ENCODE measurements around the gene PTCD1.
"Not testable (repeated sequence)": the region's sequence is repeated elsewhere in the genome, so short reads cannot be mapped to it uniquely, and the experiment has no call there.

PTCD1 gene

DNA sequence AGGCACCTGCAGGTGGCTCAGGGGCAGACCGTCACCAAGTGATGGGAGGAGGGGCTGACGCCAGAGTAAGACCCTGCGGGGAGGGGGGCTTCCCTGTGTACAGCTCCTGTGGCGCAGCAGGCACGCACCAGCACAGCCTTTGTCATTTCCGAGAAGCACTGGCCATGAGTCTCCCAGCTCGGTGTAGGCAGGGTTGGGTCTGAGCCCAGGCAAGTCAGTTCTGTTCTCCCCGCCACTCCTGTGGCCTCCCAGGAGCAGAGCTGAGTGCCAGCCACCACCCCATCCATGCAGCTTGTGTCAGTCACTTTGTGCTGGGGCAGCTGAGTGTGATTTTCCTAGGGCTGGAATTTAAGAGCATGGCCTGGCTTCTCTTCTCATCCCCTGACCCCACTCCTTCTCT lies 13.3 kb upstream of the PTCD1 start:
- no peak for DNase-seq

DNA sequence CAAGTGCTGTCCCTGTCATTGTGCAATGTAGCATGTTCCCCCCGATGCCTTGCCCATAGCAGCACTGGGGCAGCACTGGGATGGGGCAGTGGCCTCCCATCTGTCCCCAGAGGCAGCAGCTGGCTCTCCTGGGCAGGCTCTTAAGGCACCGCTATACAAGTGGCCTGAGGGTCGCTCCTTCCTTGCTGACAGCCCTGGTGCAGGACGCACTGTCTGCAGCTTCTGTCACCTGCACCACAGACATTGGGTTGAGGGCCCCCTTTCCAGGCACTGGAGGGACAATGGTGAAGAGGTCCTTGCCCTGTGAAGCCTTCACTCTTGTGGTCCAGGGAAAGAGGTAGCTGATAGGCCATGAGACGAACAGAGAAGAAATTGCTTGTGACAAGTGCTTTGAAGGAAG lies 10.7 kb upstream of the PTCD1 start:
- DNase-seq: no peak

GRCh38 chr7:99448855-99449254 lies 10.3 kb upstream of the PTCD1 start:
- DNase-seq: no peak

GRCh38 chr7:99447943-99448342 lies 9.3 kb upstream of the PTCD1 start:
- DNase-seq: no peak

- DNase-seq: no peak
Observed at GRCh38 chr7:99446096-99446495, 7.5 kb upstream of the PTCD1 start.

DNA sequence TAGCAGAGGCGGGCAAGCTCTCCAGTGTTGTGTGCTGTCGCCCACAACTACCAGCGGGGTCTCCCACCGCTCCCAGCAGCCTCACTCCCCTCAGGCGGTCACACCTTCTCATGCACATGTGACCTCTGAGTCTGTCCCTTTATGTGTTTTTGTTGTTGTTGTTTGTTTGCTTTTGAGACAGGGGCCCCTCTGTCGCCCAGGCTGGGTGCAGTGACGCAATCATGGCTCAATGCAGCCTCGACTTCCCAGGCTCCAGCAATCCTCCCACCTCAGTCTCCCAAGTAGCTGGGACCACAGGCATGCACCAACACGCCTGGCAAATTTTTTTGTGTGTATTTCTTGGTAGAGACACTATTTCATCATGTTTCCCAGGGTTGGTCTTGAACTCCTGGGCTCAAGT lies 1.6 kb upstream of the PTCD1 start:
- peak; percentile 17 for DNase-seq

DNA sequence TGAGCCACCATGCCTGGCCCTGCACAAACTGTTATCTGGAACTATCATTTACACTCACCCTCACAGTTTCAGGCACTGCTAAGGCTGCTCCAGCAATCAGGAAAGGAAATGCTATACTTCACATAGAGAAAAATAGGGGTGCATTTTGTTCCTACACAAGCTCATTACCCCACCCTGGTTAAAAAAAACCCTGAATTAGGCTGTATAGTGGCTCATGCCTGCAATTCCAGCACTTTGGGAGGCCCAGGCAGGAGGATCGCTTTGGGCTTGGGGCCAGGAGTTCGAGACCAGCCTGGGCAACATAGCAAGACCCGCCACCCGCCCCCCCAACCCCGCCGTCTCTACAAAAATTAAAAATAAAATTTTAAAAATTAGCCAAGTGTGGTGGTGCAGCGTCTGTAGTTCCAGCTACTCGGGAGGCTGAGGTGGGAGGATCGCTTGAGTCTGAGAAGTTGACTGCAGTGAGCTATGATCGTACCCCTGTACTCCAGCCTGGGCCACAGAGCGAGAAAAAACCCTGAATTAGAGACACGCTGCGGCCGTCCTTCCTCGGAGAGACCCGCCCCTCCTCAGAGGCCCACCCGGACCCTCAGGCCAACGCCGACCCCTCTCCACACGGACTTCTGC lies 539 bp downstream of the PTCD1 start:
- no peak for DNase-seq

DNA sequence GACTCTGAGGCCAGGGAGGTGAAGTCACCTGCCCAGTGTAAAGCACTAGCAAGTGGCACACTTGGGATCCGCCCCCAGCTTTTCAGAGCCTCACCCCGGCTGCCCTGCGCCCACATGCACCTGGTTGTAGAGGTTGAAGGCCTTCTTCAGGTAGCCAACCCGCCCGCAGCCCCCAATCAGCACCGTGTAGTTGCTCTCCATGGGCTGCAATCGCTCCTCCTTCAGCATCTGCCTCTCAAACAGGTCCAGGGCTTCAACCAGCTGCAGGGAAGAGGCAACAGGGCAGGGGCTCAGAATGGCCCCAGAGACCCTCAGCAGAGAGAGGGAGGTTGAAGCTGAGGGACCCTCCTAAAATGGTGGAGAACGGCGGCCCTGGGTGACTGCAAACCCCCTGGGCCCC lies 5.4 kb downstream of the PTCD1 start:
- DNase-seq: no peak

- DNase-seq: not testable (repeated sequence)
Observed at GRCh38 chr7:99431756-99432540, 6.7 kb downstream of the PTCD1 start.

GRCh38 chr7:99429756-99430155 lies 8.8 kb downstream of the PTCD1 start:
- no peak for DNase-seq

- no peak for DNase-seq
Observed at GRCh38 chr7:99428972-99429566, 9.5 kb downstream of the PTCD1 start.

- no peak for DNase-seq
Observed at GRCh38 chr7:99424932-99425730, 13.5 kb downstream of the PTCD1 start.

DNA sequence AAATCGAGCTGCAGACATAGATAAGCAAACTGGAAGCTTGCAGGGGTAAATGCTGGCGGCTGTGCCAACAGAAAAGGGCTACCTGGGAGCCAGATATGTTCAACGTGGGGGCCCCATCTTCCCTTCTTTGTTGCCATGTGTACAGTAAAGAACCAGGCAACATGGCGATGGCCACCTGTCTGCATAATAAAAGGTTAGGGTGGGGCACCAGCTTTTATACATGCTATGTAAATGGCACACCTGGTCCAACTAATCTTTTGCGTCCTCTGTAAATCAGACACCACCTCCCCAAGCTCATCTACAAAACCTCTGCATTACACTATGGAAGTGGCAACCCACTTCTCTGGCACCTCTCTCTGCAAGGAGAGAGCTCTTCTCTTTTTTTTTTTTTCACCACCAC lies 16.0 kb downstream of the PTCD1 start:
- no peak for DNase-seq

- DNase-seq: no peak
Observed at GRCh38 chr7:99422186-99422585, 16.4 kb downstream of the PTCD1 start.

DNA sequence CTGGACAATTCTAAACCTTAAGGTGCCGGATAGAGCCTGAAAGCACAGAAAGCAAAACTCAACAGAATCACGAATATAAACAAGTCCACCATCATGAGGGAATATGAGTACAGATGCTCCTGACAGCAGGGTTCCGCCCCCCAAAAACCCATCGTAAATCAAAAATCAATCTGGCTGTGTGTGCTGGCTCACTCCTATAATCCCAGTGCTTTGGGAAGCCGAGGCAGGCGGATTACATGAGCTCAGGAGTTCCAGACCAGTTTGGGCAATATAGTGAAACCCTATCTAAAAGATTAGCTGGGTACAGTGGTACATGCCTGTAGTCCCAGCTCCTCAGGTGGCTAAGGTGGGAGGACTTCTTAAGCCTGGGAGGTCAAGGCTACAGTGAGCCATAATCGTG lies 17.6 kb downstream of the PTCD1 start:
- DNase-seq: no peak

DNA sequence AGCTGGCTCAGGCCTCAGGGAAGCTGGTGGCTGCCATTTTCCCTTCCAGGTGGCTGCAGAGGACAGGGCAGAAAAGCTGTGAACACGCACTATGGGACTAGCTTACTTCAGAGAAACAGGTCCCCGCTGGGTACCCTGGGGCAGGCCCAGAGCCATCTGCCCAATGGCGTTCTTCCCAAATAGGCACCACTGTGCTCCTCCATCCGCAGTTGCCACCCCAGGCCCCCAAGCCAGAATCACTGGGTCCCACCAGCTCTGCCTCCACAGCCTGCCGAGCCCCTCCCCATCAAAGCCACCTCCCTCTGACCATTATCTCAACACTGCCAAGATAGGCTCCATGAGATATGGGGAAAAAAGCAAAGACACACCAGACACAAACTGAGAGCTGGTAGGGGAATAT lies 18.4 kb downstream of the PTCD1 start:
- DNase-seq: no peak

DNA sequence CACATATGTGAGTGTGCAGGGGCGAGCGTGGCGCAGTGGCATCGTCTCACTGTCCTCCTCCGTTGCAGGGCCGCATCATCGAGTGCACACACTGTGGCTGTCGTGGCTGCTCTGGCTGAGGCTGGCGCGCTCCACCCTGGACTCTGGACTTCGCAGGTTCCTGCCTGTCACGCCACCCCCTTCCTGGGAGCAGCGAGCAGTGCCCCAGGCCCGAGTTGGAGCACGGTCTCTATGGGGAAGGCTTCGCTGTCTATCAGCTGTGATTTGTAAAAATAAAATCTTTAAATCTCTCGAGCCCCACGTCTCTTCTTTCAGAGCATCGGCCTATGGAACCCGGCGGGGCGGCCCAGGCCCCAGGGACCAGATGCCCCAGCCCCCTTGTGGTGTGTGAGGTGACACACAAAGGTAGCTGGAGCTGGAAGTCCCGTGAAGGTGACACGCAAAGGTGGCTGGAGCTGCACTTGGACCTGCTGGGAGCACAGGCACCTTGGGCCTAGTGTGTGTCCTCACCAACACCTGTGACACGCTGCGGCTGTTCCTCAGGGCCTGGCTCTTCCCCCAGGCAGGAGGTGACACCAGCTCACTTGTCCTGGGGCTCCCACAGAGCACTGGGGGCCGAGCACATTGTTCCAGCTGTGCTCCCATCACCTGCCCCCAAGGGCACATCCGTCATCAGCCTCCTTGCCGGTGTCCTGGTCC lies 19.1 kb downstream of the PTCD1 start:
- DNase-seq: no peak

GRCh38 chr7:99418260-99418659 lies 20.3 kb downstream of the PTCD1 start:
- DNase-seq: no peak

DNA sequence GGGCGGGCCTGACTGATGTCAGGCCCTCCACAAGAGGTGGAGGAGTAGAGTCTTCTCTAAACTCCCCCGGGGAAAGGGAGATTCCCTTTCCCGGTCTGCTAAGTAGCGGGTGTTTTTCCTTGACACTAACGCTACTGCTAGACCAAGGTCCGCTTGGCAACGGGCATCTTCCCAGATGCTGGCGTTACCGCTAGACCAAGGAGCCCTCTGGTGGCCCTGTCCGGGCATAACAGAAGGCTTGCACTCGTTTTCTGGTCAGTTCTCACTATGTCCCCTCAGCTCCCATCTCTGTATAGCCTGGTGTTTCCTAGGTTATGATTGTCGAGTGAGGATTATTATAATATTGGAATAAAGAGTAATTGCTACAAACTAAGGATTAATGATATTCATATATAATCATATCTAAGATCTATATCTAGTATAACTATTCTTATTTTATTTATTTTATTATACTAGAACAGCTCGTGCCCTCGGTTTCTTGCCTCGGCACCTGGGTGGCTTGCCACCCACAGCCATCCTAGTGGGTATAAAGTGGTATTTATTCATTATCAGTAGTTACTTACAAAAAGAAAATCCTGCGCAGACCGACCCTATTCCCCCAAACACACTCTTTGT lies 23.0 kb downstream of the PTCD1 start:
- peak; percentile 61 for DNase-seq

DNA sequence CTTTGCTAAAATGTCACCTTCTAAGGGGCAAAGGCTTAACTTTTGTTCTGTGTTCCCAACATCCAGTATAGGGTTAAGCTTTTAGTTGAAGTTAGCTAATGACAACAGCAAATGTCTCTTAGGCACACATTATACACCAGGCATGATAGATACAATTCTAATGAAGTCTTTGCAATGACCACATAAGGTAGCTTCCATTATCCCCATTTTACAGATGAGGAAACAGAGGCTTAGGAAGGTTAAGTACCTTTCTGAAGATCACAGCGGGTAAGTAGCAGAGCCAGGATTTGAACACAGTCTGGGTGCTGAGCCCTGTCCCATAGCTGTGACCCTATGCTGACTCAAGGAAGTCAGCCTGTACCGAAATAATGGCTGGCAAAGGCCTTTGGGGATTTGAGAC lies 28.0 kb downstream of the PTCD1 start:
- DNase-seq: no peak

DNA sequence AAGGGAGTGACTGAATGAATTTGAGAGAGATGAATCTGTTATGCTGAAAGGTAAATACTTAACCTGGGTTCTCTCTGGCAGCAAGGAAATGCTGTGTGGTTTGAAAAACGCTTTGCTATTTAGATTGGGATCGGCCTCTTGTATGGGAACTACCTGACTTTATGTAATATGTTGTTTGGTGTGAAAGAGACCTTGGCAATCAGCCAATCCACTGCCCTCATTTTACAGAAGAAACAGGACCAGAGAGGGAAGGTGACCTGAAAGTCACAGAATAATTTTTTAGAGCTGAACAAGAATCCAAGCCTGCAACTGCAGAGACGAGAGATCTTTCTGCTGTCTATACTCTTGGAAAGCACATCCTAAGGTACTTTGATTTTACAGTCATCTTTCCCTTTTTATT lies 28.8 kb downstream of the PTCD1 start:
- DNase-seq: no peak

GRCh38 chr7:99409192-99409572 lies 29.4 kb downstream of the PTCD1 start:
- DNase-seq: no peak

All from fibroblast of skin of back (primary cell).